ENCODE results near the gene DIS3L2.
"Not testable (repeated sequence)": the region's sequence is repeated elsewhere in the genome, so short reads cannot be mapped to it uniquely, and the experiment has no call there.

Gene DIS3L2

GRCh38 chr2:232365621-232366321, 404.3 kb downstream of the DIS3L2 start:
- 77 to 81% methylated on average over 15 to 19 of the region's 20 CpGs for WGBS, 2 experiments (ENCODE audit: insufficient coverage in 2 of 2)
- H3K4me3 ChIP-seq (ENCODE audit: extremely low read depth, insufficient read depth, low read length, poor library complexity, severe bottlenecking): no peak overlapping the region
- peaks cover 17% of the 10 kb centered on the region for H3K4me1 ChIP-seq (ENCODE audit: control insufficient read depth, insufficient read depth, low read length, poor library complexity, severe bottlenecking)
- no peaks in the 10 kb centered on the region for H3K9me3 ChIP-seq (ENCODE audit: control insufficient read depth, low read length)
- no peak overlapping the region for H3K27ac ChIP-seq (ENCODE audit: low read depth, low read length, severe bottlenecking)
- no peaks in the 10 kb centered on the region for H3K36me3 ChIP-seq (ENCODE audit: control insufficient read depth, insufficient read depth, low read length)

- H3K4me1 ChIP-seq (ENCODE audit: control insufficient read depth, insufficient read depth, low read length, poor library complexity, severe bottlenecking): peaks cover 17% of the 10 kb centered on the region
- not testable (repeated sequence) for H3K27ac ChIP-seq (ENCODE audit: low read depth, low read length, severe bottlenecking); H3K4me3 ChIP-seq (ENCODE audit: extremely low read depth, insufficient read depth, low read length, poor library complexity, severe bottlenecking); H3K36me3 ChIP-seq (ENCODE audit: control insufficient read depth, insufficient read depth, low read length); H3K9me3 ChIP-seq (ENCODE audit: control insufficient read depth, low read length)
- 97 to 100% methylated on average over 2 to 9 of the region's 23 CpGs for WGBS, 2 experiments (ENCODE audit: insufficient coverage in 2 of 2)
Observed at GRCh38 chr2:232366461-232366860, 404.9 kb downstream of the DIS3L2 start.

GRCh38 chr2:232367016-232367415, 405.5 kb downstream of the DIS3L2 start:
- no peaks in the 10 kb centered on the region for H3K9me3 ChIP-seq (ENCODE audit: control insufficient read depth, low read length)
- WGBS, 2 experiments (ENCODE audit: insufficient coverage in 2 of 2): 81 to 84% methylated on average over 4 to 7 of the region's 7 CpGs

GRCh38 chr2:232367591-232368233, 406.2 kb downstream of the DIS3L2 start:
- H3K4me1 ChIP-seq (ENCODE audit: control insufficient read depth, insufficient read depth, low read length, poor library complexity, severe bottlenecking): peaks cover 17% of the 10 kb centered on the region
- H3K9me3 ChIP-seq (ENCODE audit: control insufficient read depth, low read length): no peaks in the 10 kb centered on the region
- WGBS, 2 experiments (ENCODE audit: insufficient coverage in 2 of 2): 83 to 85% methylated on average over 12 of the region's 13 CpGs
- H3K27ac ChIP-seq (ENCODE audit: low read depth, low read length, severe bottlenecking): no peak overlapping the region
- no peaks in the 10 kb centered on the region for H3K36me3 ChIP-seq (ENCODE audit: control insufficient read depth, insufficient read depth, low read length)
- no peak overlapping the region for H3K4me3 ChIP-seq (ENCODE audit: extremely low read depth, insufficient read depth, low read length, poor library complexity, severe bottlenecking)

More at GRCh38 chr2:232367016-232367415, 405.5 kb downstream of the DIS3L2 start:
- Histone ChIP-seq H3K27ac (ENCODE audit: low read depth, low read length, severe bottlenecking) (no peak overlapping the region), H3K4me3 (ENCODE audit: extremely low read depth, insufficient read depth, low read length, poor library complexity, severe bottlenecking) (no peak overlapping the region), H3K4me1 (ENCODE audit: control insufficient read depth, insufficient read depth, low read length, poor library complexity, severe bottlenecking) (peaks cover 17% of the 10 kb centered on the region), H3K36me3 (ENCODE audit: control insufficient read depth, insufficient read depth, low read length) (no peaks in the 10 kb centered on the region)

- H3K4me3 ChIP-seq (ENCODE audit: extremely low read depth, insufficient read depth, low read length, poor library complexity, severe bottlenecking): no peak overlapping the region
- no peaks in the 10 kb centered on the region for H3K36me3 ChIP-seq (ENCODE audit: control insufficient read depth, insufficient read depth, low read length)
- no peak overlapping the region for H3K27ac ChIP-seq (ENCODE audit: low read depth, low read length, severe bottlenecking)
- WGBS, 2 experiments (ENCODE audit: insufficient coverage in 2 of 2): 84 to 88% methylated on average over 13 to 14 of the region's 15 CpGs
- no peaks in the 10 kb centered on the region for H3K9me3 ChIP-seq (ENCODE audit: control insufficient read depth, low read length)
- peaks cover 17% of the 10 kb centered on the region for H3K4me1 ChIP-seq (ENCODE audit: control insufficient read depth, insufficient read depth, low read length, poor library complexity, severe bottlenecking)
Observed at GRCh38 chr2:232368311-232368731, 406.8 kb downstream of the DIS3L2 start.

GRCh38 chr2:232369126-232369951, 407.8 kb downstream of the DIS3L2 start:
- Histone ChIP-seq H3K36me3 (ENCODE audit: control insufficient read depth, insufficient read depth, low read length) (no peaks in the 10 kb centered on the region), H3K27ac (ENCODE audit: low read depth, low read length, severe bottlenecking) (no peak overlapping the region), H3K4me3 (ENCODE audit: extremely low read depth, insufficient read depth, low read length, poor library complexity, severe bottlenecking) (no peak overlapping the region), H3K4me1 (ENCODE audit: control insufficient read depth, insufficient read depth, low read length, poor library complexity, severe bottlenecking) (peaks cover 17% of the 10 kb centered on the region), H3K9me3 (ENCODE audit: control insufficient read depth, low read length) (no peaks in the 10 kb centered on the region)
- WGBS, 2 experiments (ENCODE audit: insufficient coverage in 2 of 2): 83 to 88% methylated on average over 10 to 13 of the region's 15 CpGs

- not testable (repeated sequence) for H3K27ac ChIP-seq (ENCODE audit: low read depth, low read length, severe bottlenecking); H3K9me3 ChIP-seq (ENCODE audit: control insufficient read depth, low read length); H3K36me3 ChIP-seq (ENCODE audit: control insufficient read depth, insufficient read depth, low read length); H3K4me3 ChIP-seq (ENCODE audit: extremely low read depth, insufficient read depth, low read length, poor library complexity, severe bottlenecking)
- no CpG with 5 or more reads among the region's 12 CpGs for WGBS, 2 experiments (ENCODE audit: insufficient coverage in 2 of 2)
- peaks cover 17% of the 10 kb centered on the region for H3K4me1 ChIP-seq (ENCODE audit: control insufficient read depth, insufficient read depth, low read length, poor library complexity, severe bottlenecking)
Observed at GRCh38 chr2:232370007-232370406, 408.5 kb downstream of the DIS3L2 start.

- Histone ChIP-seq H3K4me1 (ENCODE audit: control insufficient read depth, insufficient read depth, low read length, poor library complexity, severe bottlenecking) (peaks cover 12% of the 10 kb centered on the region), H3K9me3 (ENCODE audit: control insufficient read depth, low read length) (no peaks in the 10 kb centered on the region), H3K4me3 (ENCODE audit: extremely low read depth, insufficient read depth, low read length, poor library complexity, severe bottlenecking) (no peak overlapping the region), H3K27ac (ENCODE audit: low read depth, low read length, severe bottlenecking) (no peak overlapping the region), H3K36me3 (ENCODE audit: control insufficient read depth, insufficient read depth, low read length) (no peaks in the 10 kb centered on the region)
- WGBS, 2 experiments (ENCODE audit: insufficient coverage in 2 of 2): 96% methylated on average over 13 to 17 of the region's 18 CpGs
Observed at GRCh38 chr2:232372231-232373208, 411.0 kb downstream of the DIS3L2 start.

- Histone ChIP-seq H3K4me1 (ENCODE audit: control insufficient read depth, insufficient read depth, low read length, poor library complexity, severe bottlenecking) (peaks cover 3% of the 10 kb centered on the region), H3K4me3 (ENCODE audit: extremely low read depth, insufficient read depth, low read length, poor library complexity, severe bottlenecking) (no peak overlapping the region), H3K9me3 (ENCODE audit: control insufficient read depth, low read length) (no peaks in the 10 kb centered on the region), H3K27ac (ENCODE audit: low read depth, low read length, severe bottlenecking) (no peak overlapping the region), H3K36me3 (ENCODE audit: control insufficient read depth, insufficient read depth, low read length) (no peaks in the 10 kb centered on the region)
- WGBS, 2 experiments (ENCODE audit: insufficient coverage in 2 of 2): 67 to 89% methylated on average over 1 of the region's 1 CpG
Observed at GRCh38 chr2:232374356-232374755, 412.8 kb downstream of the DIS3L2 start.

GRCh38 chr2:232375164-232375563, 413.7 kb downstream of the DIS3L2 start:
- Histone ChIP-seq H3K27ac (ENCODE audit: low read depth, low read length, severe bottlenecking) (no peak overlapping the region), H3K36me3 (ENCODE audit: control insufficient read depth, insufficient read depth, low read length) (no peaks in the 10 kb centered on the region), H3K9me3 (ENCODE audit: control insufficient read depth, low read length) (no peaks in the 10 kb centered on the region), H3K4me3 (ENCODE audit: extremely low read depth, insufficient read depth, low read length, poor library complexity, severe bottlenecking) (no peak overlapping the region), H3K4me1 (ENCODE audit: control insufficient read depth, insufficient read depth, low read length, poor library complexity, severe bottlenecking) (no peaks in the 10 kb centered on the region)
- 50 to 60% methylated on average over 11 to 12 of the region's 12 CpGs for WGBS, 2 experiments (ENCODE audit: insufficient coverage in 2 of 2)
